Stimulated activated CD8-positive, alpha-beta memory T cell treated with anti-CD3 and anti-CD28 coated beads, Interleukin-7, amount 100 ng/mL, for 4 hours (primary cell): ENCODE measurements around the gene HOXD4.

Experiments used
- DNase-seq, 2 donors: peaks; one replicate each; pipeline ENCODE4 v3.0.0-alpha.2; 2020; ENCODE audit warnings: low read depth in 2 of 2

The HOXD4 gene

GRCh38 chr2:176114120-176114929, 37.0 kb upstream of the HOXD4 start:
- DNase-seq: no peak

DNA sequence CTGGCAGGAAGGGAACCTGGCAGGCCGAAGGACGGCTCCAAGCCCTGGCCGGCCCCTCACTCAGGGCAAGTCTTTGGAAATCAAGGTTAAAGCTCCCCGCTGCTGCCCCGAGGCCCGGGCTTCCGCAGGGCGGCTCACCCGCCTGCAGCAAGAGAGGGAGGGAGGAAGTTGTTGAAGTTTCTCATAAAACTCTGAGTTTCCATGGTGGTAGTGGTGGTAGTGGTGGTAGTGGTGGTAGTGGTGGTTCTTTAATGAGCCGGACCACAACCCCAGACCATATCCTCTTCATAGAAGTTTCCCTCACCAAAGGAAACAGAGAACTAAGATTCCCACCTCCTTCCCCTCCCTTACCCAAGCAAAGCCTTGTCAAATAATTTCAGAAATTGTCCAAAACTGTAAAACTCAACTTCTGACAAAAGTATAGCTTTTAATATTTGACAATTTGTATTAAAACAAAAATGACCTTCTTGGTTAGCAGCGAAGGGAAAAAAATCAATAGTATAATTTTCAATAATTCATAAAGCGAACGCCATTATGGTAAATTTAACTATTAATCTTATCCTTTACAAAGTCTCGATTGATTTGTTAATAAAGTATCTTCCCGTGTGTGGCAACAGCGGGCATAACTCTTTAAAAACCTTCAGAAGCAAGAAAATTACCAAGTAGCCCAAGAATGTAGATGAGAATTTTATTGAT, 36.3 kb upstream of the HOXD4 start:
- DNase-seq: no peak

- DNase-seq: no peak
Observed at GRCh38 chr2:176115883-176116813, 35.2 kb upstream of the HOXD4 start, which contains the start of gene HOXD10. Gene HOXD10 (plus strand): TSS chr2:176116778. CDS start chr2:176116834, 56 bp downstream.

DNA sequence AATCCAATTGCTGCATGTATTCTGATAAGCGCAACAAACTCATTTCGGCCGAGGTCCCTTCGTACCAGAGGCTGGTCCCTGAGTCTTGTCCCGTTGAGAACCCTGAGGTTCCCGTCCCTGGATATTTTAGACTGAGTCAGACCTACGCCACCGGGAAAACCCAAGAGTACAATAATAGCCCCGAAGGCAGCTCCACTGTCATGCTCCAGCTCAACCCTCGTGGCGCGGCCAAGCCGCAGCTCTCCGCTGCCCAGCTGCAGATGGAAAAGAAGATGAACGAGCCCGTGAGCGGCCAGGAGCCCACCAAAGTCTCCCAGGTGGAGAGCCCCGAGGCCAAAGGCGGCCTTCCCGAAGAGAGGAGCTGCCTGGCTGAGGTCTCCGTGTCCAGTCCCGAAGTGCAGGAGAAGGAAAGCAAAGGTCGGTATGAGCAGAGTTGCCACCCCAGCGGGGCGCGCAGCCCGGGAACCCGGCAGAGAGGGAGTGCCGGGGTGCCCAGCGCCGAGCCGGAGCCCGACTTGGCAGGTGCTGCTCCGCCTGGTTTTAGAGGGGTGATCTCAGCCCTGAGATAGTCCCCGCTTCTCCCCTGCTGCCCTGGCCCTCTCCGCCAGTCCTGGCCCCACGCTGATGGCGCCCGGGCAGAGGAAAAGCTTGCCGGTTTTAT, 34.1 kb upstream of the HOXD4 start:
- DNase-seq: no peak

DNA sequence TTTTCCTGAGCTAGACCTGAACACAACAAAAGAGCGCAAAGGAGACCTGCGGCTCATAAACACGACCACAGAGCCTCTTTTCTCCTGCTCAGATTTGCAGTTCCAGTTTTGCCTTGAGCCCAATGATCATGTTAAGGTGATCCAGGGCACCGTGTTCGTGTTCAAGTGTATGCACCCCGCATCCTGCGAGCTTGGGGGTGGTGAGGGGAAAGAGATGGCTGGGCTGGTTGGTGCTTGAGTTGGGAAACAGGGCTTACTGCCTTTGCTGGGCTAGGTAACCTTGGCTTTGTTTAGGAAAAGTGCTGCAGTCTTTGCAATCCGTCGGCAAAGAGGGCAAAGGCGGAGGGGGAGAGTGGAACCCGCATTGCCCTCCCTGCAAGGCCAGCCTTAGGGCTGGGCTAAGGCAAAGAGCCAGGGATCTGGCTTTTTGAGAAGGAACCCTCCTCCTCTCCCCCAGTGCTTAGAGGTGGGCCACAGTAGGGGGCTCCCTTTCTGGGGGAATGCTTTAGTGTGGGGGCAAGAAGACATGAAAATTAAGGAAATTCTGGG, 33.5 kb upstream of the HOXD4 start:
- no peak for DNase-seq

GRCh38 chr2:176118601-176119339, 32.6 kb upstream of the HOXD4 start:
- no peak for DNase-seq

- no peak for DNase-seq
Observed at GRCh38 chr2:176120364-176121189, 30.8 kb upstream of the HOXD4 start.

DNA sequence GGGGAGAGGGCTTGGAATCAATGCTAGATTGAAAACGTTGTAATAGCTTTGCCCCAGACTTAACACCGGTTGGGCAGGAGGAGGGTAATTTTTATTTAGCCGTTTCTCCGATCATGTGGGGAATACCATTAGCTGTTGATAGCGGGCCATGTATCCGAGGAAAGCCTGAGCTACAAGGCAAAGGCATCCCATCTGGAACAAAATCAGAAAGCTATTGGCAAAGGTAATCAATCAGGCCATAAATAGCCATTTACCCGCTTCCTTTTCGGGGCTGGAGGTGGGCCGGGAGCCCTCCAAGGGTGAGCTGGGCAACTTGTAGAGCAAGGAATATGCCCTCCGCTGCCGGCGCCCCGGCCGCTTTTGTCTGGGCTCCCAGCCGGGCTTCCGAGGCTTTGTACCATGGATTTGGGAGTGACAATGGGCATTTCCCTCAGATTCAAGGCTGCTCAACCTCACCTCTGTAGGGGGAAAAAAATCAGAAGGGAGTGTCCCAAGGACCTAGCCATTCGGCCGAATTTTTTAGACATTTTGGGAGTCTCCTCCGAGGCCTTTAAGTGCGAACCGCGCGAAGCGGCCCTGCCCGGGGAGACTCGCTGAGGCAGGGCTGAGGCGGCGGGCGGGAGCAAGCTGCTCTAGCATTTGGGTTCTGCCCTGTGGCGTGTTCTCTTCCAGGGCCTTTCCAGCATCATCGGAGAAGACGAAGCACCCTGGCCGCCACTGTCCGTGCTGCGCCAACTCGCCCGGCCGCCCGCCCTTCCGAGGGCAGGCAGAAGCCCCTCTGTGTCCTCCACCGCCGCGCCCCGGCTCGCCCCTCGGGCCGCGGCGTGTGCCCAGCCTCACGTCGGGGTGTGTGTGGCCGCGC, 29.9 kb upstream of the HOXD4 start:
- no peak for DNase-seq

DNA sequence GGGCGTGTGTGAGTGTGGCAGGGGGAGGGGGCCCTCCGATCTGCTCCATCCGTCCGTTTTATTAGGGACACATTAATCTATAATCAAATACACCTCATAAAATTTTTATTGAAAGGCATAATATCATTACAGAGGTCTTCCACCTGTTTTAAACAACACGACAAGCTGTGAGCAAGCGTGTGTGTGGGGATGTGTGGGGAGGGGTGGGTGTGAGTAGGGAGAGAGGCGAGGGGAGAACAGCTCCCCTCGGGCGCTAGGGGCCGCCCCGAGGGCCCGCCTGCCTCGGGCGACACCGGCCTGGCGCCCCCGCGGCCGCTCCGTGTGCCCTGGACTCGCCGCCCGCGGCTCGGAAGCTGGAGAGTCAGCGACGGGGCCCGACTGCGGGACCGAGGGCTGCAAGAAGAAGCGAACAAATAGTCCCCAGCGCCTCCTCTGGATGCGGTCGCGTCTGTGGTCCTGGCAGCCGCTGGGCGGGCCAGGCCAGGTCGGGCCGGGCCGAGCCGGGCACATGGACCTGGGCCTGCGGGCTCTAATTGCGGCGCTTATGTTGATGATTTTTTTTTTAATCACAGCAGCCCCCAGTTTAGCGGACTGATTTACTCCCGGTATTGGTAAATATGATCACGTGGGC, 29.2 kb upstream of the HOXD4 start:
- DNase-seq: no peak

DNA sequence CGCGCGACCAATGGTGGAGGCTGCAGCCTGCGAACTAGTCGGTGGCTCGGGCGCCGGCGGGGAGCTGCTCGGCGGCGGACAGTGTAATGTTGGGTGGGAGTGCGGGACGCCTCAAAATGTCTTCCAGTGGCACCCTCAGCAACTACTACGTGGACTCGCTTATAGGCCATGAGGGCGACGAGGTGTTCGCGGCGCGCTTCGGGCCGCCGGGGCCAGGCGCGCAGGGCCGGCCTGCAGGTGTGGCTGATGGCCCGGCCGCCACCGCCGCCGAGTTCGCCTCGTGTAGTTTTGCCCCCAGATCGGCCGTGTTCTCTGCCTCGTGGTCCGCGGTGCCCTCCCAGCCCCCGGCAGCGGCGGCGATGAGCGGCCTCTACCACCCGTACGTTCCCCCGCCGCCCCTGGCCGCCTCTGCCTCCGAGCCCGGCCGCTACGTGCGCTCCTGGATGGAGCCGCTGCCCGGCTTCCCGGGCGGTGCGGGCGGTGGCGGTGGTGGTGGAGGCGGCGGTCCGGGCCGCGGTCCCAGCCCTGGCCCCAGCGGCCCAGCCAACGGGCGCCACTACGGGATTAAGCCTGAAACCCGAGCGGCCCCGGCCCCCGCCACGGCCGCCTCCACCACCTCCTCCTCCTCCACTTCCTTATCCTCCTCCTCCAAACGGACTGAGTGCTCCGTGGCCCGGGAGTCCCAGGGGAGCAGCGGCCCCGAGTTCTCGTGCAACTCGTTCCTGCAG, 28.5 kb upstream of the HOXD4 start, which contains the start of gene HOXD9:
HOXD9 (plus strand) TSS at position 37 of the 728 bp plus-strand sequence; CDS start at position 87, 50 bp downstream.
- DNase-seq: no peak

- no peak for DNase-seq
Observed at GRCh38 chr2:176123411-176124109, 27.8 kb upstream of the HOXD4 start.

- no peak for DNase-seq
Observed at GRCh38 chr2:176124110-176124946, 27.0 kb upstream of the HOXD4 start.

DNA sequence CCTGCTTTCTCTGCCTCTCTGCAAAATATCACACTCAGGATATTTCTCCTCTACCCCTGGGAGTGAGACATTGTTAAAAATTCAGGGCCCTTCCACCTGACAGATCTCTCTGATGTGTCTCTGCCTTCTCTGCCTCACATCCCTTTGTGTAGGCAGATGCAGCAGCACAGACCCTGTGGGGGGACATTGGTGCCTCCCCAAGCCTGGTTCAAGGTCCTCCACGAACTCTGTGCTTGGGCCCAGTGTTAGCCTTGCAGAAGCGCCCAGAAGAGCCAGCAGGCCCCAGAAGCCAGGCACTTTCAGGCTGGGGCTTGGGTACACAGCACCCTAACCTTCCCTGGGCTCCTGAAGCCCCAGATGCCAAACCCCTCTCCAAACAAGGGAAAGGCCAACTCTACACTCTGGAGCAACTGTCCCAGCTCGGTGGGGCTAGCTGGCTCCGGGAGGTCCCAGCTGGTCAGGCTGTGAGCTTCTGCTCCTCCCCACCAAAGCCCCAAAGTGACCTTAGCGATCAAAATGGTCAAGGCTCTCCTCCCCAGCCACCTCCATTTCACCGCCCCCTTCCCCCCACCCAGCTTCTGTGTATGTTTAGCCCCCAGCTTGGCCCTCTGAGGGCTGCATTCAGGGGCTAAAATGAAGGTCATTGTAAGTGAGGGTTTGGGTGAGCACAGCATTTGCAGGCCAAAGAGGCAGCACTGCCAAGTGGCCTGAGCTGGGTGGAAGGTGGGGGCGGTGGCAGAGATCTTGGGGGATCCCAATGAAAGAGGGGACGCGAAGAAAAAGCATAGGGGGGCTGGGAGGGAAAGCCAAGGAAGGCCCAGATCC, 26.2 kb upstream of the HOXD4 start:
- no peak for DNase-seq

DNA sequence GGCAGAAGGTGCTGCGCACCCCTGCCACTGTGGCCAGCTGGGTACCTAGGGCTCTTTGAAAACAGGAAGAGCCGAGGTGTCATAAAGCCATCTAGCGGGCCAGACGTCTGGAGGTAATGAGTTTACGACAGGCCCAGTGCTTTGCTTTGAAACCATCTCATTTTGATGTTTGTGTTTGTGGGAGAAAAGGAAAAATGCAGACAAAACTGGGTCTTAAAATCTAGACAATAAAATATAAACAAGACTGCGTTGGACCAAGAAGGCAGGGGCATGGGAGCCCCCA, 25.6 kb upstream of the HOXD4 start:
- DNase-seq: no peak
